Measurements from ENCODE around the gene SNX32. TPM values are rescaled to one million over a fixed set of nuclear protein-coding genes. Genes with fewer than 3 reads are reported as not detected.

SNX32 gene
- total and polyA plus RNA-seq, 2 of the 13 experiments (the other 11 are each of a cell fraction or from before 2014, with no cell fraction given) = 0.09 to 0.34 TPM

GRCh38 chr11:65817835-65818680, 15.7 kb upstream of the SNX32 start (continued):
- no peak for TF ChIP-seq MEIS1 (CRISPR knock-in tag; IDR thresholded peaks at IDR 0.05; ENCODE audit: borderline replicate concordance)
- no peak for TF ChIP-seq NFIB (CRISPR knock-in tag; IDR thresholded peaks at IDR 0.05; ENCODE audit: borderline replicate concordance)
- 0 out of 2 replicates have a peak, but pooled peaks have one; percentile 10 for TF ChIP-seq ATF3 (CRISPR knock-in tag; IDR thresholded peaks at IDR 0.05)
- TF ChIP-seq ZNF547 (CRISPR knock-in tag; IDR thresholded peaks at IDR 0.05) = peak; percentile 60
- no peak for TF ChIP-seq BATF2 (CRISPR knock-in tag; IDR thresholded peaks at IDR 0.05)
- TF ChIP-seq ASH2L (IDR thresholded peaks at IDR 0.05; ENCODE audit: insufficient read length, low read depth, low read length) = peak; percentile 49
- TF ChIP-seq ZNF367 (CRISPR knock-in tag; IDR thresholded peaks at IDR 0.05; ENCODE audit: borderline replicate concordance) = no peak
- no peak for TF ChIP-seq LBX2 (CRISPR knock-in tag; IDR thresholded peaks at IDR 0.05; ENCODE audit: borderline replicate concordance)
- no peak for TF ChIP-seq FOXO4 (CRISPR knock-in tag; conservative IDR thresholded peaks at IDR 0.05)
- TF ChIP-seq ZNF335 (CRISPR knock-in tag; IDR thresholded peaks at IDR 0.05) = no peak
- TF ChIP-seq HIVEP1 (CRISPR knock-in tag; IDR thresholded peaks at IDR 0.05) = no peak
- peak; percentile 84 to 97 for TF ChIP-seq HMGXB4 (CRISPR knock-in tag; IDR thresholded peaks at IDR 0.05; ENCODE audit: borderline replicate concordance in 1 of 2, low read depth in 1 of 2)
- no peak for TF ChIP-seq SNAPC2 (CRISPR knock-in tag; IDR thresholded peaks at IDR 0.05)
- TF ChIP-seq SETDB1 (CRISPR knock-in tag; IDR thresholded peaks at IDR 0.05; ENCODE audit: borderline replicate concordance) = no peak
- TF ChIP-seq ZFAT (CRISPR knock-in tag; conservative IDR thresholded peaks at IDR 0.05) = no peak
- TF ChIP-seq ZNF770 (CRISPR knock-in tag; IDR thresholded peaks at IDR 0.05) = no peak
- no peak for TF ChIP-seq ZSCAN22 (CRISPR knock-in tag; IDR thresholded peaks at IDR 0.05)
- no peak for TF ChIP-seq USF2 (IDR thresholded peaks at IDR 0.05; ENCODE audit: low read depth, low read length)
- TF ChIP-seq USF2 (CRISPR knock-in tag; IDR thresholded peaks at IDR 0.05; ENCODE audit: borderline replicate concordance) = no peak
